ENCODE data around the gene RIPK4.
"Not testable (repeated sequence)": the region's sequence is repeated elsewhere in the genome, so short reads cannot be mapped to it uniquely, and the experiment has no call there.

The RIPK4 gene

DNA sequence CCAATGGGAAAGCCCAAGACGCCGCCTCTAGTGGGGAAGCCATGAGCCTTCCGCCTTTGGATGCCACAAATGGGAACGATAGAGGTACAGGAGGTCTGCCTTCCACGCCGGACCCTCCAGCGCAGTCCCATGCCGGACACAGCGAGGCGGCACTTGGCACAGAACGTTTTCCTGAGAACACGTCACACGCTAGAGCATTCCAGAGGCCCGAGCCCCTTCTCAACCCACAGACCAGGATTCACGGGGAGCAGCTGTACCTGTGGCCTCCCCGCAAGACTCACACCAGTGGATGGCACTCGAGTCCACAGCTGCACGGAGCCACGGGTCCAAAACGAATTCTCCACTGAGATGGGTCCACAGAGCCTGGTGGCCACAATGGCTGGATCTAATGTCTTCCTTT is 31.5 kb upstream of the RIPK4 start:
- no peak overlapping the region for H3K9ac ChIP-seq (ENCODE audit: low read length in 5 of 5)
- peaks cover 0 to 49% (median 27%) of the 10 kb centered on the region in 5 donors for H3K36me3 ChIP-seq (ENCODE audit: control insufficient read depth in 5 of 5, insufficient read depth in 5 of 5, low read length in 5 of 5)
- H3K27me3 ChIP-seq (ENCODE audit: control insufficient read depth in 5 of 5, insufficient read depth in 4 of 5, low read length in 5 of 5) = peaks cover 0 to 5% (median 2%) of the 10 kb centered on the region in 5 donors
- H3K4me3 ChIP-seq (ENCODE audit: low read depth in 1 of 5, low read length in 5 of 5) = no peak overlapping the region
- H3K9me3 ChIP-seq (ENCODE audit: control insufficient read depth in 5 of 5, low read length in 5 of 5) = no peaks in the 10 kb centered on the region
- no peak overlapping the region for H3K27ac ChIP-seq (ENCODE audit: low read depth, low read length)
- H3K4me1 ChIP-seq (ENCODE audit: control insufficient read depth in 5 of 5, insufficient read depth in 5 of 5, low read length in 5 of 5) = peaks cover 2 to 19% (median 17%) of the 10 kb centered on the region in 5 donors

DNA sequence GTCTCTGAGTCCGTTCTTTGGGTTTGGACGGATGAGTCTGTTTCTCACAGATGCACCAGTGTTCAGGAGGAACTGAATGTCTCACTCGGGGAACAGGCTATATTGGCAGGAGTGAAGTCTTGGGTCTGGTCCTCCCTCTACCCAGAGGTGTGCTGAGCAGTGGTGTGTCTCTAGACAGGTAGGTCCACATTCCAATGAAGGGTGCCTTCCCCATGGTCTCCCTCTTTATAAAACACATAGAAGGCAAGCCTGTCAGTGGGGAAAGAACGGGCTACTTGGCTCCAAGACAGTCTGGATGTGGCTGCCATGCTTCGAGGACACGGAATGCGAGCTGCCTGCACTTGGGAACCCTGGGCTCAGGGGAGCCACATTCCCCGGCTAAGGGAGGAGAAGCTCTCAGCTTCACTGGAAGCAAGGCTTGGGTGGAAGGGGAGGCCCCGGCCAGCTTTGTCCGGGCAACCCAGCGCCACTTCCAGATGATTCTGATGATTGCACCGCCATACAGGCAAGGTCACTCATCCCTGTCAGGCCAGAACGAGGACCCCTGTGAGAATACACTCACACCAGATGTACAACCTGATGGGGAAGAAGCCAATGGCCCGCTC is 29.7 kb upstream of the RIPK4 start:
- Histone ChIP-seq H3K4me1 (ENCODE audit: control insufficient read depth in 5 of 5, insufficient read depth in 5 of 5, low read length in 5 of 5) (peaks cover 0 to 8% (median 4%) of the 10 kb centered on the region in 5 donors), H3K9ac (ENCODE audit: low read length in 5 of 5) (no peak overlapping the region), H3K9me3 (ENCODE audit: control insufficient read depth in 5 of 5, low read length in 5 of 5) (peaks cover 0 to 10% (median 5%) of the 10 kb centered on the region in 5 donors), H3K27me3 (ENCODE audit: control insufficient read depth in 5 of 5, insufficient read depth in 4 of 5, low read length in 5 of 5) (peaks cover 0 to 5% (median 2%) of the 10 kb centered on the region in 5 donors), H3K27ac (ENCODE audit: low read depth, low read length) (no peak overlapping the region), H3K36me3 (ENCODE audit: control insufficient read depth in 5 of 5, insufficient read depth in 5 of 5, low read length in 5 of 5) (peaks cover 0 to 41% (median 23%) of the 10 kb centered on the region in 5 donors), H3K4me3 (ENCODE audit: low read depth in 1 of 5, low read length in 5 of 5) (no peak overlapping the region)

DNA sequence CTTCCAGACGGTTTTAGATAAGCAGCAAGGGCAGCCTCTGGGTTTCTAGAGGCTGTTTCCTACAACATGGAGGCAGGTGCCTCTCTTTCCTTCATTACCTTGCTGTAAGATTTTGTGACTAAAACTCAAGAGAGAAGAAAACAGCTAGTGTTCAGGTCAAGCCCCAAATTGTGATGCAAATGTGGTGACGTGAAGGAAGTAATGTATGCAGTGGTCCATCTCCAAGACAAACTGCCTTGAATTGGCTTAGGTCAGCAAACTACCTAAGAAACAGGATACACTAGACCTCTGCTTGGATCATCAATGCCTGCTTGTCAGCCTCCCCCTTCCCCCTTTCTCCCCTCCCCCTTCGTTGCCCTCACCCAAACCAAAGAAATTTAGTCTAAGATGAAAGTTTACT is 28.9 kb upstream of the RIPK4 start:
- Histone ChIP-seq H3K9ac (ENCODE audit: low read length in 5 of 5) (no peak overlapping the region), H3K9me3 (ENCODE audit: control insufficient read depth in 5 of 5, low read length in 5 of 5) (peaks cover 0 to 10% (median 5%) of the 10 kb centered on the region in 5 donors), H3K27me3 (ENCODE audit: control insufficient read depth in 5 of 5, insufficient read depth in 4 of 5, low read length in 5 of 5) (peaks cover 0 to 5% (median 2%) of the 10 kb centered on the region in 5 donors), H3K36me3 (ENCODE audit: control insufficient read depth in 5 of 5, insufficient read depth in 5 of 5, low read length in 5 of 5) (peaks cover 0 to 33% (median 17%) of the 10 kb centered on the region in 5 donors), H3K4me3 (ENCODE audit: low read depth in 1 of 5, low read length in 5 of 5) (no peak overlapping the region), H3K4me1 (ENCODE audit: control insufficient read depth in 5 of 5, insufficient read depth in 5 of 5, low read length in 5 of 5) (peaks cover 0 to 8% (median 0%) of the 10 kb centered on the region in 5 donors), H3K27ac (ENCODE audit: low read depth, low read length) (no peak overlapping the region)

DNA sequence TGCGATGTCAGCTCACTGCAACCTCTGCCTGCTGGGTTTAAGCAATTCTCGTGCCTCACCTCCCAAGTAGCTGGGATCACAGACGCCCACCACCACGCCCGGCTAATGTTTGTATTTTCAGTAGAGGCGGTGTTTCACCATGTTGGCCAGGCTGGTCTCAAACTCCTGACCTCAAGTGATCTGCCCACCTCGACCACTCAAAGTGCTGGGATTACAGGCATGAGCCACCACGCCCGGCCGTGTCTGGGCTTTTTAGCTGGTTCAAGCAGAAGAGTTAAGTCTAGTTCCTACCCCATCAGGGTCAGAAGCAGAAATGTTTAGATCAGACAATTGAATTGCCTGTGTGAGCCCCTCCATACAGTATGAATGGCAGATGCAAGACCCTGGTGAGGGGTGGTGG is 27.7 kb upstream of the RIPK4 start:
- H3K27me3 ChIP-seq (ENCODE audit: control insufficient read depth in 5 of 5, insufficient read depth in 4 of 5, low read length in 5 of 5) = peaks cover 0 to 5% (median 2%) of the 10 kb centered on the region in 5 donors
- no peak overlapping the region for H3K27ac ChIP-seq (ENCODE audit: low read depth, low read length)
- H3K4me1 ChIP-seq (ENCODE audit: control insufficient read depth in 5 of 5, insufficient read depth in 5 of 5, low read length in 5 of 5) = peaks cover 0 to under 1% (median 0%) of the 10 kb centered on the region in 5 donors
- no peak overlapping the region for H3K9ac ChIP-seq (ENCODE audit: low read length in 5 of 5)
- H3K4me3 ChIP-seq (ENCODE audit: low read depth in 1 of 5, low read length in 5 of 5) = no peak overlapping the region
- peaks cover 0 to 21% (median 10%) of the 10 kb centered on the region in 5 donors for H3K36me3 ChIP-seq (ENCODE audit: control insufficient read depth in 5 of 5, insufficient read depth in 5 of 5, low read length in 5 of 5)
- H3K9me3 ChIP-seq (ENCODE audit: control insufficient read depth in 5 of 5, low read length in 5 of 5) = peaks cover 0 to 10% (median 5%) of the 10 kb centered on the region in 5 donors

DNA sequence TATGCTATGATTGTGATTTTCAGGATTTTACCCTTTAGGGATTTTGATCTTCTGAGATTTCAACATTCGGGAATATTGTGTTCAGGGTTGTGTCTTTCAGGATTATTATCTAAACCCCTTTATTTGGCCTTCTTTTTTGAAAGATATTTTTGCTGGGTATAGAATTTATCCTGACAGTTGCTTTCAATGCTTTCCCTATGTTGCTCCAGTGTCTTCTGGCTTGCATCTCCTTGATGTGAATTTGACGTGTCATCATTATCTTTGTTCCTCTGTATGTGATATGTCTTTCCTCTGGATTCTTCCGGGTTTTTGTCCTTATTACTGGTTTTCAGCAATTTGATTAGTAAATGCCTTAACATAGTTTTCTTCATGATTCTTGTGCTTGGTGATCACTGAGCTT is 25.9 kb upstream of the RIPK4 start:
- Histone ChIP-seq H3K4me3 (ENCODE audit: low read depth in 1 of 5, low read length in 5 of 5) (no peak overlapping the region), H3K9me3 (ENCODE audit: control insufficient read depth in 5 of 5, low read length in 5 of 5) (peaks cover 0 to 10% (median 5%) of the 10 kb centered on the region in 5 donors), H3K27ac (ENCODE audit: low read depth, low read length) (no peak overlapping the region), H3K4me1 (ENCODE audit: control insufficient read depth in 5 of 5, insufficient read depth in 5 of 5, low read length in 5 of 5) (no peaks in the 10 kb centered on the region), H3K9ac (ENCODE audit: low read length in 5 of 5) (no peak overlapping the region), H3K36me3 (ENCODE audit: control insufficient read depth in 5 of 5, insufficient read depth in 5 of 5, low read length in 5 of 5) (peaks cover 0 to 6% (median 0%) of the 10 kb centered on the region in 5 donors), H3K27me3 (ENCODE audit: control insufficient read depth in 5 of 5, insufficient read depth in 4 of 5, low read length in 5 of 5) (peaks cover 0 to 5% (median 4%) of the 10 kb centered on the region in 5 donors)

DNA sequence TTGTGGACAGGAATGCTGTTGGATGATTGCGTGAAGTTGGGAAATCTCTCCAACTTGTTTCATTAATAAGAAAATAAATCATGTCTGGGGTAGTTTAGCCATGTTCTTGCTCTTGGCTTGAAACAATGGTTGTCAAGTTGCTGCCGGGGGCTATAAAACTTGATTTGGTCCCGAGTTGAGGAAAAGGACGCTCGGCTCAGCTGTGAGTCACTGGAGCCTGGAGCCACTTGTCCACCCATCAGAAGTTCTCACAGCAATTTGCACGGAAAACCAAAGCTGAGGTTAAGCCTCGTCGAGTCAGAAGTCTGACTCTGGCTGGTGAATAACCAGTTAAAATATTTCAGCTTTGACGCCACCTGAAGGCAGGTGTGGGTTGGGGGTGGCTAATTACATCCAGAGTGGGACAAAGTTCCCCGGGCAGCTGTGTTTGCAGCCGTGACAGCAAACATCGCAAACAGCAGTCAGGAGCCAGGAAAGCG is 19.7 kb upstream of the RIPK4 start:
- H3K4me1 ChIP-seq (ENCODE audit: control insufficient read depth in 5 of 5, insufficient read depth in 5 of 5, low read length in 5 of 5) = peaks cover 0 to 4% (median 0%) of the 10 kb centered on the region in 5 donors
- H3K9ac ChIP-seq (ENCODE audit: low read length in 5 of 5) = no peak overlapping the region
- peaks cover 11 to 24% (median 20%) of the 10 kb centered on the region in 5 donors for H3K27me3 ChIP-seq (ENCODE audit: control insufficient read depth in 5 of 5, insufficient read depth in 4 of 5, low read length in 5 of 5)
- no peaks in the 10 kb centered on the region for H3K36me3 ChIP-seq (ENCODE audit: control insufficient read depth in 5 of 5, insufficient read depth in 5 of 5, low read length in 5 of 5)
- no peak overlapping the region for H3K27ac ChIP-seq (ENCODE audit: low read depth, low read length)
- no peaks in the 10 kb centered on the region for H3K9me3 ChIP-seq (ENCODE audit: control insufficient read depth in 5 of 5, low read length in 5 of 5)
- no peak overlapping the region for H3K4me3 ChIP-seq (ENCODE audit: low read depth in 1 of 5, low read length in 5 of 5)

DNA sequence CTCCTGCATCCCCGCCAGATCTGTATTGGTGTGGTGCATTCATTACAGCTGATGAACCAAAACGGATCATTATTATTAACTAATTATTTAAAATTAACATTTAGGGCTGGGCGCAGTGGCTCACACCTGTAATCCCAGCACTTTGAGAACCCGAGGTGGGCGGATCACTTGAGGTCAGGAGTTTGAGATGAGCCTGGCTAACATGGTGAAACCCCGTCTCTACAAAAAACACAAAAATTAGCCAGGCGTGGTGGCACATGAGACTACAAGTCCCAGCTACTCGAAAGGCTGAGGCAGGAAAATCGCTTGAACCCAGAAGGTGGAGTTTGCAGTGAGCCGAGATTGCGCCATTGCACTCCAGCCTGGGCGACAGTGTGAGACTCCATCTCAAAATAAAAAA is 18.4 kb upstream of the RIPK4 start:
- not testable (repeated sequence) for H3K4me3 ChIP-seq (ENCODE audit: low read depth in 1 of 5, low read length in 5 of 5); H3K9ac ChIP-seq (ENCODE audit: low read length in 5 of 5); H3K4me1 ChIP-seq (ENCODE audit: control insufficient read depth in 5 of 5, insufficient read depth in 5 of 5, low read length in 5 of 5); H3K9me3 ChIP-seq (ENCODE audit: control insufficient read depth in 5 of 5, low read length in 5 of 5); H3K36me3 ChIP-seq (ENCODE audit: control insufficient read depth in 5 of 5, insufficient read depth in 5 of 5, low read length in 5 of 5); H3K27ac ChIP-seq (ENCODE audit: low read depth, low read length)
- H3K27me3 ChIP-seq (ENCODE audit: control insufficient read depth in 5 of 5, insufficient read depth in 4 of 5, low read length in 5 of 5) = peaks cover 11 to 30% (median 22%) of the 10 kb centered on the region in 5 donors

DNA sequence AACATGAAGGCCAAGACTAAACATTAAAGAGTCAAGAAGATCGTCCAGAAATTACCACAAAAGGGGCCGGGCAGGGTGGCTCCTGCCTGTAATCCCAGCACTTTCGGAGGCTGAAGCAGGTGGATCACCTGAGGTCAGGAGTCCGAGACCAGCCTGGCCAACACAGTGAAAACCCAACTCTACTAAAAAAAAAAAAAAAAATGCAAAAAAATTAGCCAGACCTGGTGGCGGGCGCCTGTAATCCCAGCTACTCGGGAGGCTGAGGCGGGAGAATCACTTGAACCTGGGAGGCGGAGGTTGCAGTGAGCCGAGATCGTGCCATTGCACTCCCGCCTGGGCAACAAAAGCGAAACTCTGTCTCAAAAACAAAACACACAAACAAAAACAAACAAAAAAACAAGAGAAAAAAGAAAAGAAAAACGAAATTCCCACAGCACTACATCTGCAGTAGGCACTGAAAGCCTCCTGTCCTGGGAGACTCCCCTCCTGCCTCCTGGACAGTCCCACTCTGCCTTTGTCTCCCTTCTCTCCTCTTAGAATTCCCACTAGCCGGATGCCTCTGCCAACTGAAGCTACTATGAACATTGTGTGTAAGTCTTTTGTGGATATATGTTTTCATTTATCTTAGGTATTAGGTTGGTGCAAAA is 17.7 kb upstream of the RIPK4 start:
- no peak overlapping the region for H3K9ac ChIP-seq (ENCODE audit: low read length in 5 of 5)
- H3K27me3 ChIP-seq (ENCODE audit: control insufficient read depth in 5 of 5, insufficient read depth in 4 of 5, low read length in 5 of 5) = peaks cover 16 to 34% (median 27%) of the 10 kb centered on the region in 5 donors
- no peaks in the 10 kb centered on the region for H3K36me3 ChIP-seq (ENCODE audit: control insufficient read depth in 5 of 5, insufficient read depth in 5 of 5, low read length in 5 of 5)
- H3K27ac ChIP-seq (ENCODE audit: low read depth, low read length) = no peak overlapping the region
- H3K4me3 ChIP-seq (ENCODE audit: low read depth in 1 of 5, low read length in 5 of 5) = no peak overlapping the region
- no peaks in the 10 kb centered on the region for H3K9me3 ChIP-seq (ENCODE audit: control insufficient read depth in 5 of 5, low read length in 5 of 5)
- H3K4me1 ChIP-seq (ENCODE audit: control insufficient read depth in 5 of 5, insufficient read depth in 5 of 5, low read length in 5 of 5) = peaks cover 0 to 4% (median 0%) of the 10 kb centered on the region in 5 donors

DNA sequence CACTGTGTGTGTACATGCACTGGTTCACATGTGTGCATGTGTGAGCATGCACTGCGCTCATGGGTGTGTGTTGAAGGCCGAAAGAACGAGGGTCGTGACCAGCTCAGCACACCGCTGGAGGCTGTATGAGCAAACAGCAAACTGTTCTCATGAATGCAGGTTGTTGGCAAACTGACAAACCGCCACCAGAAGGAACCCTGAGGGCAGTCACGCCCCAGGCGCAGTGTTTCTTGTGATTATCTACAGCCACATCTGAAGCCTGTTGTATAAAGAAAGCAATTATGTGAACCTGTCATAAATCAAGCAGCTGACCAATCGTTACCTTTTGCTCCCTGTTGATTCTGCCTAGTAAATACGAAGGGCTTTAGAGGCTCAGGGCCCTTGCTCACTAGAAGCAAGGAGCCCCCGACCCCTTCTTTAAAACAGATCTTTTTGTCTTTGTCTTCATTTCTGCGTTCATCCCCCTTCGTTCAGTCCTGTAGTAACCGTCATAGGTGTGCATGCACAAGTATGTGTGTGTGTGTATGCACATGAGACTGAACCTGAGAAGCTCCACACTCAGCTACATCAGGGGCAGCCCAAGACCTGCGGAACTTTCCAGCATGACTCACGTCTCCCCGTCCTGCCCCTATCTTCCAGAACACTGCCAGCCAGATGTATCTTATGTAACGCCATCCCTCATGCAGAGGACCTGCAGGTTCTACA is 16.8 kb upstream of the RIPK4 start:
- Histone ChIP-seq H3K9me3 (ENCODE audit: control insufficient read depth in 5 of 5, low read length in 5 of 5) (no peaks in the 10 kb centered on the region), H3K36me3 (ENCODE audit: control insufficient read depth in 5 of 5, insufficient read depth in 5 of 5, low read length in 5 of 5) (no peaks in the 10 kb centered on the region), H3K4me1 (ENCODE audit: control insufficient read depth in 5 of 5, insufficient read depth in 5 of 5, low read length in 5 of 5) (peaks cover 0 to 4% (median 0%) of the 10 kb centered on the region in 5 donors), H3K27me3 (ENCODE audit: control insufficient read depth in 5 of 5, insufficient read depth in 4 of 5, low read length in 5 of 5) (peaks cover 20 to 43% (median 36%) of the 10 kb centered on the region in 5 donors), H3K27ac (ENCODE audit: low read depth, low read length) (no peak overlapping the region), H3K9ac (ENCODE audit: low read length in 5 of 5) (no peak overlapping the region), H3K4me3 (ENCODE audit: low read depth in 1 of 5, low read length in 5 of 5) (no peak overlapping the region)

DNA sequence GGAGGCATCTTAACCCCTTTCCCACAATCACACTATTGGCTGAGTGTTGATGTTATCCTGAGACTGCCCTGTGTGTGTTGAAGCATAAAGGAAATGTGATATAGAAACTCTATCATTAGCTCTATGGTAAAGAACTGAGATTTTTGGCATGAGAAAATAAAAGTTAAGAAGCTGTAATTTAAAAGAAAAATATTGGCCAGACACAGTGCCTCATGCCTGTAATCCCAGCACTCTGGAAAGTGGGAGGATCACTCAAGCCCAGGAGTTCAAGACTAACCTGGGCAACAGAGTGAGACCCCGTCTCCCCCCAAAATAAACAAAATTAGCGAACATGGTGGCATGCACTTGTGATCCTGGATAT is 14.2 kb upstream of the RIPK4 start:
- Histone ChIP-seq H3K27ac (ENCODE audit: low read depth, low read length) (no peak overlapping the region), H3K27me3 (ENCODE audit: control insufficient read depth in 5 of 5, insufficient read depth in 4 of 5, low read length in 5 of 5) (peaks cover 20 to 42% (median 36%) of the 10 kb centered on the region in 5 donors), H3K4me1 (ENCODE audit: control insufficient read depth in 5 of 5, insufficient read depth in 5 of 5, low read length in 5 of 5) (peaks cover 0 to 8% (median 5%) of the 10 kb centered on the region in 5 donors), H3K4me3 (ENCODE audit: low read depth in 1 of 5, low read length in 5 of 5) (no peak overlapping the region), H3K9ac (ENCODE audit: low read length in 5 of 5) (no peak overlapping the region), H3K9me3 (ENCODE audit: control insufficient read depth in 5 of 5, low read length in 5 of 5) (no peaks in the 10 kb centered on the region), H3K36me3 (ENCODE audit: control insufficient read depth in 5 of 5, insufficient read depth in 5 of 5, low read length in 5 of 5) (no peaks in the 10 kb centered on the region)

All from subcutaneous abdominal adipose tissue (tissue), 5 donors.